Stimulated activated CD8-positive, alpha-beta memory T cell treated with anti-CD3 and anti-CD28 coated beads, Interleukin-7, amount 100 ng/mL, for 4 hours (primary cell): ENCODE results near the gene BRD7.

ENCODE experiments used
- DNase-seq, 2 donors: peaks; one replicate each; pipeline ENCODE4 v3.0.0-alpha.2; 2020; ENCODE audit warnings: low read depth in 2 of 2

Gene BRD7

GRCh38 chr16:50389900-50390299 is 21.1 kb upstream of the BRD7 start:
- DNase-seq: no peak

DNA sequence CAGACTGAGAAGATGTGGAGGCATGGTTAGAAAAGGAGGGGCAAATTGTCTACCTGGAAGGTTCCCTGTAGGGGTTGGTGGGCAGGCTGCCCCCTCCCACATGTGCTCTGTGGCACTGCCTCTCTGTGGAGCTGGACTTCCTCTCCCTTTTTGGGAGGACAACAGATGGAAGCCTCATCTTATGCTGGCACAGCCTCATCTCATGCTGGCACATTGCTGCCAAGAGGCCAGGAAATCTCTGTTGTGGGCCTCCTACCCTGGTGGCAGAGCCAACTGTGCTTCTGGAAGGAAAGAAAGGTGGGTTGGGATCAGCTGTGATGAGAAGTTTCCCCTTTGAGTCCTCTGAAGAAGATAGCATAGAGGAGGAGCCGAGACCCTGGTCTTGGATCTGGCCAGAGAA is 19.7 kb upstream of the BRD7 start:
- no peak for DNase-seq

DNA sequence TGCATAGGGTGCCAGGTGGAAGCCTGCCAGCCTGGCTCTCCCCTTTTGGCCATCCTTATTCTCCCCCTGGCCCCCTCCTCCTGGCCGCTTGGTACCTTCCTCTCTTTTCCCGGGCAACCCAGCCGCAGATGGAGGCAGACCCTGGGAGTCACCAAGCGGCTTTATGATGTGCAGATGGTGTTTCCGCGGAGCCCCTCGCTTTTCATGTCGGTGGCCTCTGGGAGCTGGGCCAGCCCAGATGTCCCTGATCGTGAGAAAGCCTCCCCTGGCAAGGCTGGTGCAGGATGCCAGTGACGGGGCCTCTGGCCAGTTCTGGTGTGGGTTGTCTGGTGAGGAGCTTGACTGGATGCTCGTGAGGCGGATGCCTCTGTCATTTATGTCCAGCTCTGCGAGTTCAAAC is 18.0 kb upstream of the BRD7 start:
- DNase-seq: no peak

DNA sequence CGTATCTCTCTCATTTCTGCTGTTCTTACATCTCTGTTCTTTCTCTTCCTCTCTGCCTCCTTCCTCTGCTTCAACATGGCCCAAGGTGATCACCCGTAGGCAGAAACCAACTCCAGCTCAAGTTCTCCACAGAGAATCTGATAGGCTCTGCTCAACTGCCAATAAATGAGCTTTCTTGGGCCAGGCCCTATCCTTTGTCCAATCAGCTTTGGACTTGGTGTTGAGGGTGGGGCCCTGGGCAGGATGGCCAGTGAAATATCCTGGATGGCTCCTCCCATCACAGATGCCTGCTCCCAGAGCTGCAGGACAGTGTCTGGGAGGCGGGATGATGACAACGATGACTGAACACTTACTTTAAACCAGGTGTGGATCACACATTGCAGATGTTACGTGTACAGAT is 17.4 kb upstream of the BRD7 start:
- DNase-seq: no peak

DNA sequence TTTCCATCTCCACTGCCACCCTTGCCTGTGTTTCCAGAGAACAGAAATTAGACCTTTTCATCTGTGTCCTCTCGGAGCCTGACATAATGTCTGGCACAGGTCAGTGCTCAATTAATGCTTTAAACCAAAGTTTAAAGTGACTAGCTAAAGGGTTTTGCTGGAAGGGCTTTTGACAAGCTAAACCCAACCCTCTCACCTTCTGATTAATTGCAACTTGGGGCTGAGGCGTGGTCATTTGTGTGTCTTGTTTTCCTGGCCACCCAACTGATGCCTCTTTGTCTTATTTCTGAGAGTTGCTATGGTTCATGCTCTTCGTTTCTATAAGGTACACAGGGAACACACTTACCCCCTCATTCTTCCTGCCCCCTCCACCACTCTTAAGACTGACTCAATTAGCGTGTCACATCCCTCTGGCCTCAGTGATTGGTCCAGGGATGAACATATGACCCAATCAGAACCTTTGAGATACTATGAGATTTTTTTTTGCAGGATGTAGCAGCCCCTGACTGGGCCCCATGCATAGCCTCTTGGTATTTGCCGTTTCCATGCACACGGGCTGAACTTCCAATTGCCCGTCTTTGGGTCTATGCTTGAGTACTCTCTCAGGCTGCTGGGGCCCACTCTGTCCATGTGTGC is 15.8 kb upstream of the BRD7 start:
- no peak for DNase-seq

- DNase-seq: no peak
Observed at GRCh38 chr16:50381679-50382440, 13.1 kb upstream of the BRD7 start.

DNA sequence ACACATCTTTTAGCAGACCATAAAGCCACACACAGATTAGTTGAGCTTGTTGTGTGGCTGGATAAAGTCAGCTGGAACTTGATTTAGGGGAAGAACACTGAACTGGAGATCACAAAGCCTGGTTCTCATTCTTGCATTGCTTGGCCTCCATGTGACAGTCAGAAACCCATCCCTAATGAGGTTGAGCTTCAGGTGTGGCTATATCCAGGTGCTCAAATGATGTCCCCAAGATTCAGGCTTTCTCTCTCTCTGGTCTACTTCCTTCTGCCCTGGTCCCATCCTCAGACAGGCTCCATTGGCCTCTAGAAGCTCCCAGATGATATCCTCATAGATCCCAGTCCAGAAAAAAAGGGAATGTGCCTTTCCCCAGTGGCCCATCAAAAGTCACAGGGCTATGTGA is 9.6 kb upstream of the BRD7 start:
- no peak for DNase-seq

DNA sequence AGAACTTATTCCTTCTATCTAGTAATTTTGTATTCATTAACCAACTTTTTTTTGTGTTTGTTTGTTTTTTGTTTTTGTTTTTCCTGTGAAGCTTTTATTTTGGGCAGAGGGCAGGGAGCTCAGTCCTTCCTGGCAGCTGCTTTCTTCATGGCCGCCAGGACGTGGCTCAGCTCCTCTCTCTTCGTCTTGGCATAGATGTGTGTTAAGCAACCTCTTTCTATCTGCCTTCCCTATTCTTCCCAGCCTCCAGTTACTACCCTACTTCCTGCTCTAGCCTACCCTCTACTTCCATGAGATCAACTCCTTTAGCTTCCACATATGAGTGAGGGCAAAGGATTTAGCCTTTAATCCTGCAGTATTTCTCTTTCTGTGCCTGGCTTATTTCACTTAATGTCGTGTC is 8.2 kb upstream of the BRD7 start:
- no peak for DNase-seq

GRCh38 chr16:50373780-50374179 is 5.0 kb upstream of the BRD7 start:
- no peak for DNase-seq

DNA sequence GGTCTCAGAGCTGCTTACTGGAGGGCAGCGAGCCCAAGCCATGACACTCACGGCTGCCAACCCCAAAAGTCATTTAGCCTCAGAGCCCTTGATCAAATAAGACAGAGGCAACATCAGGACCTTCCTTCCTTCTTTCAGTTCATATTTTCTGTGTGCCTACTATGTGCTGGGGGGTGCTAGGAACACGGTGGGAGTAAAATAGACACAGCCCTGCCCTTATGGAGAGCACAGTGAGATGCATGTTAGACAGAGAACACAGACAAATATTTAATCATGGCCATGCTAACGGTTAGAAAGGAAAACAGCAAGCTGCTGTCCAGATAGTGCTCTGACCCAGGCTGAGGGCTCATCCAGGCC is 4.5 kb upstream of the BRD7 start:
- no peak for DNase-seq

DNA sequence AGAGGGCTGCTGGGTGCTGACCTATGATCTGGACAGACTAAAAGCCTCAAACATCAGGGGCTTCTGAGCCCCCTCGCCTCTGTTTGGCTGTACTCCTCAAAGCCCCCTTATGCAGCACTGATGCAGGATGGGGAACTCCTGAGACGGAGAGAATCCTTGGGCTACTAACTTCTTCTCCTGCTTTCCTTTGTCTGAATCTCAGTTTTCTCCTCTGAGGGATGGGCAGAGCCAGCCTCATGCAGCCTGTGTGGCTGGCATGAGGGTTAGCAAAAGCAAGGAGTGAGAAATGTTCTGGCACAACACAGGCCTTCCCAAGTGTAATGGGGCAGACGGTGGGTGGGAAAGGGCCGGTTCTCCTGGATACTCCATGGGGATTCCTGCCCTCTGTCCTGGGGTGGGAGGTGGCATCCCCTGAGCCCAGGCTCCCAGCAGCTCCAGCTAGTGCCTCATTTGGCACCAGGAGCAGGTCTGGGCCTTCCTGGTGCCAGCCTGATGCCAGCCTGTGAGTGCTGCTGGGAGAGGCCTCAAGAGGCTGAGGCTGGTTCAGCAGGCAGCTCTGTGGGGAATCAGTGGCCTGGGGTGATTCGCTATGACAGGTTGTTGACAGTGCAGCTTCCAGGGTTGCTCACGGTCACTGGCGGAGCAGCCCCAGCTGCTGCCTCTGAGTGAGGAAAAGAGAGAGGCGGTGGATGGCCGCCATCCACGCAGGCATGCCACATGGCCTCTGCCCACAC is 4.0 kb upstream of the BRD7 start:
- no peak for DNase-seq

DNA sequence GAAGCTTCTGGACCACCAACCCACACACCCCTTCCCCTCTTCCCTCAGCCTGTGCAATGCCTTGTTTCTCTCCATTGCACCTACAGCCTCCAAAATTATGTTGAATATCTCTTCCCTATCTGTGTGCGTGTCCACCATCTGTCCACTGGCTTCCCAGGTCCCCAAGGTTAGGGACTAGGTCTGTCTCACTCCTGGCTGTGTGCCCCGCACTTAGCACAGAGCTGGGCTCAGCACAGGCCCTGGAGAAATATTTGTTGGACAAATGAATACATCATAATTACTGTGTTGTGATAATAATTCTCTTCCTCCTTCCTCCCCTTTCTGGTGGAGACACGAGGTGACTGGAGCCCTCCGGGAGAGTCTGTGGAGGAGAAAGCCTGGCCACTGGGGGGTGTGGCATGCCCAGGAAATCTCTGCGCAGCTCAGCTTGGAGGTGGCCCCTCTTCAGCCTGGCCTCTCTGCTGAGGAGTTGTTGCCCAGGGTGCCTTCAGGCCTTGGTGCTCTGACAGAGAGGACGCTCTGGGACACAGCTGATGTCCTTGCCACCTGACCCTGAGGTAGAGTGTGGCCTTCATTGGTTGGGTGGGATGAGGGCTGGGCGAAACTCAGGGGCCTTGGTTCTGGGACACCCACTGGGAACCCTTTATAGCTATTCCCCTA is 3.3 kb upstream of the BRD7 start:
- DNase-seq: no peak

DNA sequence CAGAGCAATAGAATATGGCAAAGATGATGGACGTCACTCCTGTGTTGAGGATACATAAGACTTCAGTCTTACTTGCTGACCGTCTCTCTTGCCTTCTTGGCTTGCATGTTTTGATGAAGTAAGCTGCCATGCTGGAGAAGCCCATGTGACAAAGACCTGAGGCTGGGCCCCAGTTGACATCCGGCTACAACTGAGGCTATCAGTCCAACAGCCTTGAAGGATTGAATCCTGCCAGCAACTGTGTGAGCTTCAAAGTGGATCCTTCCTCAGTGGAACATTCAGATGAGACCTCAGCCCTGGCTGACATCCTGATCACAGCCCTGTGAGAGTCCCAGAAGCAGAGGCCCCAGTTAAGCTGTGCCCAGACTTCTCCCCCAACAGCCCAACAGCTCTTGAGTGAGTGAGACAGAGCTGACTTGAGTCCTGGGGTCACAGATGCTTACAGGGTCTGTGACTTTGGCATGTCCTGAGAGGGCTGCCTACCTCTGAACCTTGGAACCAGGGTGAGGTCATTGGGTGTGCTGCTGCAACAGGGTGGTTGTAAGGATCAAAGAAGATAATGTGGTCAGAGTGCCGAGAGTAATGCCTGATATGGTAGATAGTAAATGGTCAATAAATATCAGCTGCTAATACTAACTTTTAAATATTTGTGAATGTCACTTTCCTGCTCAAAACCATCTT is 2.4 kb upstream of the BRD7 start:
- no peak for DNase-seq

DNA sequence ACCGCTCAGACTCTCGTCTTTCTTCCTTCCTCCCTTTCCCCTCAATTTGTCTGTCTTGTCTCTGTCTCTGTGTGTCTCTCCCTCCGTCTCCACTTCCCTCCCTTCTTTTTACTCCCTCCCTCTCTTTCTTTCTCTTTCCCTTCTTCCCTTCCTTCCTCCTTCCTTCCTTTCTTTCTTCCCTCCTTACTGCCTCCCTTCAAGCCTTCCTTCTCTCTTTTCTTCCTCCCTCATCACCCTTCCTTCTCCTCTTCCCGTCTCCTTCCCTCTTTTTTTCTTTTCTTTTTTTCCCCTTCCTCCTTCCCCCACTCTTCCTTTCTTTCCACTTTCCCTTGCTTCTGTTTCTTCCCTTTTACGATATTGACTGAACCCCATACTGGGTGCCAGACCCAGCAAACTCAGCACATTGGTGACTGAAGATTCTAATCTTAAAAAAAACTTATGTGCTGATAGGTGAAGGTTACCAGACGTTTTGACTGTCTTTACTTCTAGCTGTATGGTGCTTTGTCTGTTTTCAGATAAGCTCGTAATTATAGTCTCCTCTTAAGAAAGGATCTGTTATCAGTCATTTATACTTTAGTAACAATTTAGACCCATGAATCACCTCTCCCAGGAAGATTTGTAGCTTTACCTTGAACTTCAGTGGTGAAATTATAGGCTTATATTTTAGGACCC is 481 bp upstream of the BRD7 start:
- DNase-seq: no peak

- no peak for DNase-seq
Observed at GRCh38 chr16:50367777-50368409, 895 bp downstream of the BRD7 start.

- no peak for DNase-seq
Observed at GRCh38 chr16:50365791-50366575, 2.8 kb downstream of the BRD7 start.

GRCh38 chr16:50363656-50364055 is 5.1 kb downstream of the BRD7 start:
- DNase-seq: no peak

GRCh38 chr16:50360779-50361178 is 8.0 kb downstream of the BRD7 start:
- DNase-seq: no peak

- no peak for DNase-seq
Observed at GRCh38 chr16:50360033-50360778, 8.6 kb downstream of the BRD7 start.
